NK-92 (cell line): ENCODE measurements around the gene CIRBP.

ENCODE experiments used
- DNase-seq: peaks from one replicate; lab custom pipeline; 2025; ENCODE audit not compliant: unreplicated experiment; lab: John Stamatoyannopoulos, UW

CIRBP gene

GRCh38 chr19:1254530-1255185 lies 14.5 kb upstream of the CIRBP start:
- DNase-seq: no peak

GRCh38 chr19:1255186-1256161 lies 13.7 kb upstream of the CIRBP start:
- no peak for DNase-seq

- no peak for DNase-seq
These were observed 12.3 kb upstream of the CIRBP start for GRCh38 chr19:1256646-1257474.

GRCh38 chr19:1257475-1258162 lies 11.5 kb upstream of the CIRBP start:
- no peak for DNase-seq

GRCh38 chr19:1258163-1258492 lies 11.0 kb upstream of the CIRBP start:
- no peak for DNase-seq

GRCh38 chr19:1258707-1259205 lies 10.4 kb upstream of the CIRBP start:
- no peak for DNase-seq

GRCh38 chr19:1259206-1259875 lies 9.8 kb upstream of the CIRBP start:
- DNase-seq: no peak

GRCh38 chr19:1259876-1260748 lies 9.0 kb upstream of the CIRBP start:
- no peak for DNase-seq

- peak; percentile 70 for DNase-seq
These were observed 8.2 kb upstream of the CIRBP start for GRCh38 chr19:1260749-1261537.

- DNase-seq: no peak
These were observed 7.7 kb upstream of the CIRBP start for GRCh38 chr19:1261538-1261797.

- no peak for DNase-seq
These were observed 7.1 kb upstream of the CIRBP start for GRCh38 chr19:1261798-1262622.

GRCh38 chr19:1262623-1263123 lies 6.5 kb upstream of the CIRBP start:
- DNase-seq: no peak

- DNase-seq: no peak
These were observed 5.9 kb upstream of the CIRBP start for GRCh38 chr19:1263188-1263587.

- no peak for DNase-seq
These were observed 4.1 kb upstream of the CIRBP start for GRCh38 chr19:1264801-1265614.

- DNase-seq: no peak
These were observed 3.5 kb upstream of the CIRBP start for GRCh38 chr19:1265615-1266128.

- no peak for DNase-seq
These were observed 2.8 kb upstream of the CIRBP start for GRCh38 chr19:1266129-1266915.
